Keratinocyte (primary cell): Measurements from ENCODE around the gene SFXN3. TPM values are rescaled to one million over a fixed set of nuclear protein-coding genes. Genes with fewer than 3 reads are reported as not detected.

Experiments used
- DNase-seq: peaks from one replicate; pipeline ENCODE4 v3.0.0-alpha.2; 2011; ENCODE audit warnings: low read depth, missing footprints, low spot score
- FAIRE-seq: peaks from 2 replicates; lab custom pipeline; 2011; peaks lifted over from hg19 to GRCh38; lab: Jason Lieb, UNC
- H2AFZ ChIP-seq: 2 replicates; pipeline ENCODE4 v1.6.0; 2012; ENCODE audit warnings: low read length, control low read depth, inconsistent platforms; ENCODE audit not compliant: control insufficient read depth
- H3K27ac ChIP-seq: 2 replicates; pipeline ENCODE4 v1.5.1; 2011; ENCODE audit warnings: low read length; ENCODE audit not compliant: control insufficient read depth, insufficient read depth
- H3K27me3 ChIP-seq: 3 replicates; pipeline ENCODE4 v1.6.0; 2011; ENCODE audit warnings: low read length; ENCODE audit not compliant: control insufficient read depth, insufficient read depth; ENCODE audit errors: extremely low read depth
- H3K36me3 ChIP-seq, 2 experiments: 2 replicates in 1 of 2; 3 replicates in 1 of 2; pipeline ENCODE4 v1.5.1; 2011; ENCODE audit warnings: low read length in 2 of 2, mild to moderate bottlenecking in 1 of 2; ENCODE audit not compliant: control insufficient read depth in 2 of 2, insufficient read depth in 2 of 2; ENCODE audit errors: extremely low read depth in 1 of 2
- H3K4me1 ChIP-seq: 3 replicates; pipeline ENCODE4 v1.5.1; 2011; ENCODE audit warnings: low read length; ENCODE audit not compliant: control insufficient read depth, insufficient read depth; ENCODE audit errors: extremely low read depth
- H3K4me2 ChIP-seq: 3 replicates; pipeline ENCODE4 v1.6.0; 2011; ENCODE audit warnings: low read depth, low read length; ENCODE audit not compliant: control insufficient read depth, insufficient read depth; ENCODE audit errors: extremely low read depth
- H3K4me3 ChIP-seq, 3 experiments: fragments of 200-600 bp in 1 of 3; sonication (generic) in 1 of 3; 2 replicates in 2 of 3; 3 replicates in 1 of 3; pipeline ENCODE4 v1.5.1; 2011 to 2016; ENCODE audit warnings: low read length in 3 of 3, mild to moderate bottlenecking in 3 of 3, control low read depth in 2 of 3, inconsistent platforms in 1 of 3, low read depth in 1 of 3, mixed read lengths in 1 of 3, mixed run types in 1 of 3, moderate library complexity in 1 of 3; ENCODE audit not compliant: control insufficient read depth in 2 of 3, insufficient read depth in 2 of 3; ENCODE audit errors: extremely low read depth in 1 of 3
- H3K79me2 ChIP-seq: 2 replicates; pipeline ENCODE4 v1.6.0; 2012; ENCODE audit warnings: low read length; ENCODE audit not compliant: control insufficient read depth, insufficient read depth
- H3K9ac ChIP-seq: 3 replicates; pipeline ENCODE4 v1.6.0; 2011; ENCODE audit warnings: low read length; ENCODE audit not compliant: control insufficient read depth, insufficient read depth; ENCODE audit errors: extremely low read depth
- H3K9me1 ChIP-seq: 3 replicates; pipeline ENCODE4 v1.6.0; 2011; ENCODE audit warnings: low read length; ENCODE audit not compliant: control insufficient read depth, insufficient read depth; ENCODE audit errors: extremely low read depth
- H3K9me3 ChIP-seq: 2 replicates; pipeline ENCODE4 v1.5.1; 2012; ENCODE audit warnings: low read depth, low read length; ENCODE audit not compliant: control insufficient read depth
- H4K20me1 ChIP-seq: 3 replicates; pipeline ENCODE4 v1.6.0; 2011; ENCODE audit warnings: low read length; ENCODE audit not compliant: control insufficient read depth, insufficient read depth; ENCODE audit errors: extremely low read depth
- EZH2 ChIP-seq: IDR thresholded peaks from one replicate; pipeline ENCODE4 v1.6.1; 2012; ENCODE audit warnings: inconsistent platforms, mild to moderate bottlenecking, low read length, moderate library complexity
- dilution Hi-C: fragments of 300-500 bp; cut with MboI; formaldehyde crosslinking; loops from one replicate; pipeline ENCODE4 v1.7.0; 2020; ENCODE audit warnings: low sequenced_read_pairs; ENCODE audit not compliant: extremely low pct_ligation_motif_present
- polyA plus RNA-seq, 5 experiments: library from polyadenylated mRNA; depleted of rRNA in 3 of 5; stranded (reverse) in 3 of 5; stranded (forward) in 1 of 5; unstranded in 1 of 5; fragments of >200 nt; gene quantifications; 1 replicate in 1 of 5; 2 replicates in 3 of 5; 3 replicates in 1 of 5; pipeline versions ENCODE4 v1.2.1 to v1.2.3, GENCODE V29; 2011 to 2012; ENCODE audit warnings: missing spikeins in 2 of 5, low read depth in 1 of 5, low replicate concordance in 1 of 5
- TF ChIP-seq, protein P1 (sequence below), 3 experiments: IDR thresholded peaks in 1 of 3; conservative IDR thresholded peaks in 1 of 3; optimal IDR thresholded peaks in 1 of 3; 2 replicates in 2 of 3; 3 replicates in 1 of 3; pipeline versions ENCODE3 to v1.5.1; 2011; ENCODE audit warnings: low read length in 3 of 3, mild to moderate bottlenecking in 3 of 3, moderate library complexity in 2 of 3, control low read depth in 1 of 3, inconsistent platforms in 1 of 3; ENCODE audit not compliant: insufficient read depth in 2 of 3; ENCODE audit errors: extremely low read depth in 1 of 3

Gene SFXN3
- polyA plus RNA-seq, 1 donor (not counting 4 experiments of a cell fraction or from before 2014, with no cell fraction given) = 77.0 TPM

DNA sequence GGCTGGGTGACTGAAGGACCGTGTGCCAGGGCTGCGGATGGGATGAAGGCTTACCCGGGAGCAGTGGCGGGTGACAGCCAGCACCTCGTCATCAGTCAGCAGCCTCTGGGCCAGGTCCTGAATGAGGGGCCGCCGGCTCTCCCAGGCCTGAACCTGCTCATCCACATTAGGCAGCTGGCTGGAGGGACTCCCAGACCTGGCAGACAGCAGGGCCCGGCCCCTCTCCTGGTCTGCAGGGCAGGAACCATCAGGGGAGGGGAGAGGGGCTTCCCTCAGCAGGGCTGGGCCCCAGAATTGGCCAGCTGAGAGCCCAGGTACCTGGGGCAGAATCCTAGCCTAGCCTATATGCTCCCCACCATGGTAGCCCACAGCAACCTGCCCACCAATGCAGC is 15.5 kb upstream of the SFXN3 start:
- dilution Hi-C loops = no loop called here

DNA sequence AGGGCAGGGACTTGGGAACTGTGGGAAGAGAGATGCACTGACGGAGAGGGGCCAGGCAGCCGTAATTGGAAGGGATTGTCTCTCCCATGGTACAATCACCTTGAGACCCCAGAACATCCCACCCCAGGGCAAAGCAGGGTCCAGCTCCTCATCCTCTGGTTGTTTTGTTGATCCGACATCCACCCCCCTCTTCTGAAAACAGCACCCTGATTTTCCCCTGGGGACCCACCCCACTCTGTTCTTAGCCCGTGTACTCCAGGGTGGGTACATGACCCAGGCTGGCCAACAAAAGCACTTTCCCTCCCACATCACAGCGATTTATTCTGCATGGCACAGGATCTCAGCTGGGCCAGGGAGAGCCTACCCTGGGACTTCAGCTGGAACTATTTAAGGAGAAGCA is 14.2 kb upstream of the SFXN3 start:
- Histone ChIP-seq H3K9me3 (no peaks in the 10 kb centered on the region), H3K9me1 (no peaks in the 10 kb centered on the region), H2AFZ (no peak overlapping the region), H3K27ac (no peak overlapping the region), H3K4me2 (no peak overlapping the region), H3K4me1 (peaks cover 25% of the 10 kb centered on the region), H3K79me2 (no peaks in the 10 kb centered on the region), H4K20me1 (peaks cover 2% of the 10 kb centered on the region), H3K4me3 (no peak overlapping the region), H3K36me3 (no peaks in the 10 kb centered on the region), H3K9ac (no peak overlapping the region), H3K27me3 (peaks cover 4% of the 10 kb centered on the region)
- no peak for DNase-seq
- no peak for FAIRE-seq
- dilution Hi-C loops = no loop called here
- TF ChIP-seq, protein P1, sequence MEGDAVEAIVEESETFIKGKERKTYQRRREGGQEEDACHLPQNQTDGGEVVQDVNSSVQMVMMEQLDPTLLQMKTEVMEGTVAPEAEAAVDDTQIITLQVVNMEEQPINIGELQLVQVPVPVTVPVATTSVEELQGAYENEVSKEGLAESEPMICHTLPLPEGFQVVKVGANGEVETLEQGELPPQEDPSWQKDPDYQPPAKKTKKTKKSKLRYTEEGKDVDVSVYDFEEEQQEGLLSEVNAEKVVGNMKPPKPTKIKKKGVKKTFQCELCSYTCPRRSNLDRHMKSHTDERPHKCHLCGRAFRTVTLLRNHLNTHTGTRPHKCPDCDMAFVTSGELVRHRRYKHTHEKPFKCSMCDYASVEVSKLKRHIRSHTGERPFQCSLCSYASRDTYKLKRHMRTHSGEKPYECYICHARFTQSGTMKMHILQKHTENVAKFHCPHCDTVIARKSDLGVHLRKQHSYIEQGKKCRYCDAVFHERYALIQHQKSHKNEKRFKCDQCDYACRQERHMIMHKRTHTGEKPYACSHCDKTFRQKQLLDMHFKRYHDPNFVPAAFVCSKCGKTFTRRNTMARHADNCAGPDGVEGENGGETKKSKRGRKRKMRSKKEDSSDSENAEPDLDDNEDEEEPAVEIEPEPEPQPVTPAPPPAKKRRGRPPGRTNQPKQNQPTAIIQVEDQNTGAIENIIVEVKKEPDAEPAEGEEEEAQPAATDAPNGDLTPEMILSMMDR (optimal IDR thresholded peaks at IDR 0.05 in 1 of 3, IDR thresholded peaks at IDR 0.05 in 1 of 3, conservative IDR thresholded peaks at IDR 0.05 in 1 of 3; ENCODE audit: extremely low read depth in 1 of 3, insufficient read depth in 2 of 3, low read length in 3 of 3) = no peak
- TF ChIP-seq EZH2 = no peak

More for the DNA sequence above, 15.5 kb upstream of the SFXN3 start:
- Histone ChIP-seq H3K27me3 (peaks cover 4% of the 10 kb centered on the region), H4K20me1 (peaks cover 2% of the 10 kb centered on the region), H3K36me3 (no peaks in the 10 kb centered on the region), H2AFZ (no peak overlapping the region), H3K9me3 (no peaks in the 10 kb centered on the region), H3K4me3 (no peak overlapping the region), H3K79me2 (no peaks in the 10 kb centered on the region), H3K27ac (no peak overlapping the region), H3K9me1 (no peaks in the 10 kb centered on the region), H3K4me1 (peaks cover 25% of the 10 kb centered on the region), H3K4me2 (no peak overlapping the region), H3K9ac (no peak overlapping the region)
- DNase-seq (no peak), FAIRE-seq (no peak)
- TF ChIP-seq, protein P1 (optimal IDR thresholded peaks at IDR 0.05 in 1 of 3, IDR thresholded peaks at IDR 0.05 in 1 of 3, conservative IDR thresholded peaks at IDR 0.05 in 1 of 3; ENCODE audit: extremely low read depth in 1 of 3, insufficient read depth in 2 of 3, low read length in 3 of 3) = no peak
- TF ChIP-seq EZH2 = no peak
